Epidermal melanocyte (primary cell): Measurements from ENCODE around the gene GUCD1.
"Not testable (repeated sequence)": the region's sequence is repeated elsewhere in the genome, so short reads cannot be mapped to it uniquely, and the experiment has no call there.

ENCODE experiments used
- DNase-seq: peaks from one replicate; pipeline ENCODE4 v3.0.0; 2011; ENCODE audit warnings: low spot score; ENCODE audit not compliant: insufficient read length

Gene GUCD1

DNA sequence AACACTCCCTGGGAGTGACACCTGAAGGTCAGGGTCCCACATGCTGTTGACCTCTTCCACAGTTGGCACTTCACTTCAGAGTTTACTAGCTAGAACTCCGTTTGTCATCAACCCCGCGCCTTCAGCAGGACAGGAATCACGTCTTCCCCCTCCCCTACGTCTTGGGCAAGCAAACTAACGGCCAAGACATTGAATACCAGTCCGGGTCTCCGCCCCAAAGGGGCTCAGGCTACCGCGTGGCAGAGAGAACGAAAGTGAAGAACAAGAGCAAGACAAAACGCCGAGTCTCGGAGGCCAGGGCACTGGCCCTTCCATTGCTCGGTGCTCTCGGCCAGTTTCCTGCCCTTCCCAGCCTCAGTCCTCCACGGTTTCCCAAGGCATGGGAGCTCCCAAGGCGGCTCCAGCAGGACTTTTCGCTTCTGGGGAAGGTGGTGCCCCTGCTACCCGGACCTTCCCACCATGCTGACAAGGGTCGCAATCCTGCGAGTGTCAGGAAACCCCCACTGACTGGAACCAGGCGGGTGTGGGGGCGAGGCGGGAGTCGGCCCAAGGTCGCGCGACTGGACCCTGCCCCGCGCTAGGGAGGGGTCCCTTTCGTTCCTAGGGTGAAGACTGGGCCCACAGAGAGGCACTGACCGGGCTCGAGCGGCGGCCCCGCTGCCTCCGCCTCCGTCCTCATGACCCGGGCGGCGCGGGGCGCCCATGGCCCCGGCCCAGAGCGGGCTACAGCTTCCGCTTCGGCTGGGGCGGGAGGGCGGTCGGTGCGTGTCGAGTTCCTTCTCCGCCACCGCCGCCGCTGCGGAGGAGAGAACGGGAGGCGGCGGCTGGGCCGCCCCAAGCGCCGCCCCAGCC, at the start of gene GUCD1:
Gene GUCD1, minus strand, starts transcription at position 826 of the 852 bp plus-strand sequence. Its CDS starts 147 bp downstream, at position 679.
- DNase-seq = no peak

- DNase-seq = not testable (repeated sequence)
Measured at GRCh38 chr22:24603770-24604629, 49.1 kb upstream of the GUCD1 start.

- not testable (repeated sequence) for DNase-seq
Measured at GRCh38 chr22:24602847-24603769, 48.2 kb upstream of the GUCD1 start, which contains the start of gene GGT1. Gene GGT1, plus strand, starts transcription at chr22:24603193. Its CDS starts 7,889 bp downstream, at chr22:24611082.

DNA sequence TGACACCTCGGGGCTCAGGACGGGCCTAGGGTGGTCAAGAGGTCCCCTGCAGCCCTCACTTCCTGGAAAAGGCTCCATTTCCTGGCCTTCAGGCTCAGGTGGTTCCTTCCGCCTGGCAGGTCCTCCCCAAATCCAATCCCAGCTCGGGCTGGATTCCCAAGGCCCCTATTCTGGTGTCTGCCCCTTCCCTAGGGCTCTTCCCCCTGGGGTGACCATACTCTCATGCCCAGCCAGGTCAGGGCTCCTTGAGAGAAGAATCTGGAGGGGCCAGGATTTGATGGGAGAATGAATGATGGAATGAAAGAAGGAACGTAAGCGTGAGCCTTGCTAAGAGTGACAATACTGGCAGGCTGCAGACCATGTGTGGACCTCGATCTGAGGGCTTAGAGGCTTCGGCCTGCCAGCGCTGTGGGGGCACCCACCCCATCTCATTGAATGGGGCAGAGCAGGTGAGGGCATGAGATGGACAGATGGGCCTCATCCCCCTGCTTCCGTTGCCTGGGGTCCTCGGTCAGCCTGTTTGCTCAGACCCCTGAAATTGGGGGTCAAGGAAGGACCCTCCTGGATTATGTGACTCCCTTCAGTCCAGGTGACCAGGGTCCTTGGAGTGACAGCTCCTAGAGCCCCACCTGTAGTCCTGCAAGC, 47.3 kb upstream of the GUCD1 start:
- DNase-seq = not testable (repeated sequence)

DNA sequence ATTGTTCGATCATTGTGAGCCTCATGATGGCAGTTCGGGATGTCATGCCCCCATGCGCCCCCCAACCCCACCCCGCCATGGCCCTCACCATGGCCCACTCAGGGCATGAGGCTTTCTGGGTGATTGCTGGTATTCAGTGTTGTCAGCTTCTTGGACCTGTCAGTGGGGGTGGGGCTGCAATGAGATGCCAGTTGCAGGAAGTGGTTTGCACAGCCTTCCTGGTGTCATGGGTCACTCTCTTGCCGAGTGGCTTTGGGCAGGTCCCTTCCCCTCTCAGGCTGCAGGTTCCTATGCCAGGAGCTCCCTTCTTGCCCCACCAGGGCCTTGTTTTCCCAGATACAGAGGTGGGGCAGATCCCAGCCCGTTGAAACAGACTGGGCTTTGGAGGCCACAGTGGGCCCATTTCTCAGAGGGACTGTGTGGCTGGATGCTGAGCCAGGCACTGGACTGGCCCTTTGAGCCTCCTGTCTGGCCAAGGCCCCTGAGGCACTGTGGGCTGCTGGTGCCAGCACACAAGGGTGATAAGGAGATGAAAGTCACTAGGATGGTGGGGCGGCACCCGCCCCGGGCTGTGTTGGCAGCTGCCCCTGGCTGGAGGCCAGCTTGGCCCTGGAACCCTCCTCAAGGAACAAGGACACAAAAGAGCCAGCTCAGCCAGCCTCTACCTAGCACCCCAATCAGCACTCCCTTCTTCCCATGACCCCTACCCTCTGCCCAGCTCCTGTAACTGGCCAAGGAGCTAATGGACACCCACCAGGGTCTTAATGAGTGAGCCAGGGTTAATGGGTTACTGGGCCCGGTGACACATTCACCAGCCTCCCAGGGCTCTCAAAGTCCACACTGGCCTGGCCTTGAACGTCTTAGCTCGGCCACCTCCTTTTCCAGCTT, 46.5 kb upstream of the GUCD1 start:
- no peak for DNase-seq

- not testable (repeated sequence) for DNase-seq
Measured at GRCh38 chr22:24599958-24600715, 45.2 kb upstream of the GUCD1 start.

DNA sequence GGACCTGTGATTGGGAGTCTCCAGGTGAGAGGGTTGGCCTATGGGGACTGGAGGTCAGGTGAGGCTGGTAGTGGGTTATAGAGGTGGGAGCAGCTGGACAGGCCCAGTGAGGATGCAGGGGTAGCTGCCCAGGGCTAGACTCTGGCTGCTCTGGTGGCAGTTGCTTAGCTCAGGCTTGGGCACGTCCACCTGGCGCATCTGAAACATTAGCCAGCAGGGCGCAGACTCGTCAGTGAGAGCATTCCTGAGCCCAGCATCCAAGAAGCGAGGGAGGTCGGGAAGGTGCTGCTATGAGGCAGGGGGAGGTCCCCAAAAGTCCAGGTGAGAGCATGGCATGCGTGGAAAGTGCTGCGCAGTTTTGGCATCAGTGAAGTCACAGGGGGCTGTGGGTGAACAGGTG, 44.6 kb upstream of the GUCD1 start:
- DNase-seq = no peak

GRCh38 chr22:24597076-24597475, 42.1 kb upstream of the GUCD1 start:
- not testable (repeated sequence) for DNase-seq

GRCh38 chr22:24595863-24596262, 40.9 kb upstream of the GUCD1 start:
- no peak for DNase-seq

GRCh38 chr22:24595228-24595627, 40.3 kb upstream of the GUCD1 start:
- no peak for DNase-seq

- no peak for DNase-seq
Measured at GRCh38 chr22:24594569-24595120, 39.7 kb upstream of the GUCD1 start.

GRCh38 chr22:24593836-24594568, 39.1 kb upstream of the GUCD1 start:
- DNase-seq = no peak

- not testable (repeated sequence) for DNase-seq
Measured at GRCh38 chr22:24593559-24593835, 38.6 kb upstream of the GUCD1 start.

GRCh38 chr22:24592851-24593558, 38.1 kb upstream of the GUCD1 start, which contains the start of gene LRRC75B:
Gene LRRC75B, minus strand, starts transcription at chr22:24593073. Its CDS starts 34 bp downstream, at chr22:24593039.
- peak; percentile 80 for DNase-seq

DNA sequence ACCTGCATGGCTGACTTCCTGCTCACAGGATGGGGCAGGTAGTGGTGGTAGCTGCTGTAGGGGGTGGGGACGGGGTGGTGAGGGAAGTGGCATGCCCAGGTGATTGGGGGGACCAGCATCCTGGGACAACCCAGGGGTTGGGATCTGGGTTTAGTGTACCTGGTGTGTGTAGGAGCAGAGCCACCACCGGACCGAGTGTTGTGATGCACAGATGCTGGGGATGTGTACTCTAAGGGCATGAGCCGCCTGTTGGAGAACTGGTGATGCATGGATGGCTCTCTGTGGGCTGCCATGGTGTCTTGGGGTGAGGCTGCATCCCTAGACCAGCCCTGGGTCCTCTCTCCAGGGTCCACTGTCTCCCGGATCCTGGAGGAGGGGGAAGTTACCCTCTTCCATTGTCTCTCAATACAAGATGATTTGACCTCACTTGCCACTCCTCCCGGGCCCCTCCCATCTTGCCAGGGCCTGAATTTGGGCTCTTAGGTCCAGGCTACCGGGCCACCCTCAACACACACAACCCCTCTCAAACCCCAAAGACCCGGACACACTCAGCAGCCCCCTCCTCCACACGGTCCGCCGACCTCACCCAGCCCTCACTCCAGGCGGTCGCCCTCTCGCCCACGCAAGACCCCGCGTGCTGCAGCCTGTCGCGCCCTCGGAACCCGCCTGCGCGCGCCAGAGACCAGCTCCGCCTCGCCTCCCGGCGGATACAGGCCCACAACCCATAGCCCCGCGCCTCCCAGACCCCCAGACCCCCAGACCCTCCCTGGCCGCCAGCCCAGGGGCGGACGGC, 37.3 kb upstream of the GUCD1 start:
- DNase-seq = no peak

- DNase-seq = no peak
Measured at GRCh38 chr22:24591286-24591830, 36.4 kb upstream of the GUCD1 start.
